HTERT RPE-1 (cell line): Measurements from ENCODE around the gene FCN3.

Experiments used
- in situ Hi-C: fragments of 300-500 bp; cut with MboI; formaldehyde crosslinking; loops from 4 replicates; pipeline ENCODE4 v1.14.3; 2020; ENCODE audit warnings: low sequenced_read_pairs

FCN3 gene

DNA sequence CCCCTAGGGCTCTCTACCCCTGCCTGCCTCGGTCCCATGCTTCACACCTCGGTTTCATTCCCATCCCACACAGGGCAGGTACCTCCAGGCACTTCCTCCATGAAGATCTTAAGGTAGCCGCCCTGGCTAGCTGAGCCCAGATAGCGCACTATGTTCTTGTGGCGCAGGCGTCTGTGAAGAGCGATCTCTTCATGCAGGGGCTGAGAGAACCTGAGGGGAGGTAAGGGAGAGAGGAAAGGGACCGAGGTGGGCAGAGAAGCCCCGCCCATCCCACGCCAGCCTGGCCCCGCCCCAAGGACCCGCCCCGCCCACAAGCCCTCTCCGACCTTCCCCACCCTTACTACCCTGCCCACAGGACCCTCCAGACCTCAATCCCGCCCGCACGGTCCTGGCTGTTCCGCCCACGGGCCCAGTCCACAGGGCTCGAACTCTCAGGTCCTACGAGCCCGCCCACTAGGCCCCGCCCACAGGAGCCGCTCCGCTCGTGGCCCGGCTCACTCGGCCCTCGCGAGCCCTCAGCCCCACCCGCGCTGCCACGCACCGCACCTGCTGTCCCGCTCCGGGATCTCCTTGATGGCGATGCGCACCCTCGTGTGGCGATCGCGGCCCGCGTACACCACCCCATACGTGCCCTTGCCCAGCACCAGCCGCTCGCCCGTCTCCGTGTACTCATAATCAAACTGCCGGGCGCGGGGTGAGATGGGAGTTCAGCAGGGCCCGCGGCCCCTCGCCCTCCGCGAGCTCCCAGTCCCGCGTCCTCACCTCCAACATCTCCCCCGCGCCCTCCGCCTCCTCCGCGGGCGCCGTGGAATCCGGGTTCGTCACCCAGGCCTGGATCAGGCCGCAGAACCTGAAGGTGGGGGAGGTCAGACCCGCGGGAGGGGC is 14.2 kb downstream of the FCN3 start:
- in situ Hi-C loops = no loop called here

DNA sequence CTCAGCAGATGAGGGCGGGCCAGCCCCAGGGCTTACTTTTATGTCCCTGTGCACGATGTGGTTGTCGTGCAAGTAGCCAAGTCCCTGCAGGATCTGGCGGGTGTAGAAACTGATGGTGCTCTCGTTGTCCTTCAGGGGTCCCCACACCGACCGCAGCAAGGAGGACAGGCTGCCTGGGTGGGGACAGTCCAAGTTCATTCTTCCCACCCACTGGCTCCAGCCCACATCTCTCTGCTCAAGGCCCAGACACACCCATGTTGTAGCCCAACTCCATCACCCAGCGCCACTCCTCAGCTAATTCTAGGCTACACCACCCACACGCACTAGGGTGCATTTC is 14.8 kb downstream of the FCN3 start:
- in situ Hi-C loops = no loop called here

DNA sequence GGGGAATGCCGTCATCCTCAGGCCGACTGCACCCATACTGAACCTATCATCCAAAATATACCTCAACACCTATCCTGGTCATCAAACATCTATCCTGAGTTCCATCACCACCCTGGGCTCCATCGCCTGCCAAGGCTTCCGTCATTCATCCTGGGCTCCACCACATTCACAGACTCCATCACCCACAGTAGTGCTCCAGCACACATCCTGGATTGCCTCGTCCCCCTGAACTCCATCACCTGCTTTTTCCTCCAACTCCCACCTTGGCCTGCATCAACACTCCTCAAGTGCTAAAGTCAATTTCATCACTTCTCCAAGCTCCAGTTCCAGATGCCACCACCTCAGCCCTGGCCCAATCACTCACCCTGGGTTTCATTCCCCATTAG is 15.7 kb downstream of the FCN3 start:
- in situ Hi-C loops = no loop called here

DNA sequence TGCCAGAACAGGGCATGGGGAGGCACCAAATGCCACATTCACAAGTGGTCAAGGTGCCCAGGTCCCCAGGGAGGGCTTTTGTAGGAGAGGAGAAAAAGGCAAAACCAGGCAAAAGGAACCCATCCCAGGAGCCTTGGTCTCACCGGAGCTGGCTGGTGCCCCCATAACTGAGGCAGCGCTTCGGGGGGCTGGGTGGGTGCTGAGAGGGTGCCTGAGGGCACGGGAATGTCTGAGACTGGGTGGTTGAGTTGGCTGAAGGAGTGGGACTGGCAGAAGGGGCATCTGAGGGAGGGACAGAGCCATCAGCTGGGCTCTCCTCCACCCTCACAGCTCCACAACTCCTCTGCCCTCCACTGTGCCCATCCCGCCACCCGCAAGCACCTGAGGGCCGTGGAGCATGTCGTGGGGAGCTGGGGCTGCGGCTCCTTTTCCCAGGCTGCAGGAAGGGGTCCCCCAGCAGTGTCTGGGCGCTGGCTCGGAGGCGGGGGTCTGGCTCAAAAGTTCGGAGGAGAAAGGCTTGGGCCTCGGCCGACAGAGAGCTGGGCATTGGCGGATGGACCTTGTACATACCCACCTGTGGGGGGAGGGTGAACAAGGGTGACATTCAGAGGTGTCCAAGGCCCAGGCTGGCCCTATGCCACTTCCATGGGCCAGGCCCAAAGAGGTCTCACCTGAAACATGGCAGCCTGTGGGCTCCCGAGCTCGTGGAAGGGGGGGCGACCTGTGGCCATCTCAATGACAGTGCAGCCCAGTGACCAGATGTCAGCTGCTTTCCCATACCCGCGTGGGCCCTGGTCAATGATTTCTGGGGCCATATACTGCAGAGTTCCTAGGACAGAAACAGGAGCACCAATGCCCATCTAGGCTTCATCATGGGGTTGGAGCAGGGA is 16.3 kb downstream of the FCN3 start:
- in situ Hi-C loops = no loop called here

DNA sequence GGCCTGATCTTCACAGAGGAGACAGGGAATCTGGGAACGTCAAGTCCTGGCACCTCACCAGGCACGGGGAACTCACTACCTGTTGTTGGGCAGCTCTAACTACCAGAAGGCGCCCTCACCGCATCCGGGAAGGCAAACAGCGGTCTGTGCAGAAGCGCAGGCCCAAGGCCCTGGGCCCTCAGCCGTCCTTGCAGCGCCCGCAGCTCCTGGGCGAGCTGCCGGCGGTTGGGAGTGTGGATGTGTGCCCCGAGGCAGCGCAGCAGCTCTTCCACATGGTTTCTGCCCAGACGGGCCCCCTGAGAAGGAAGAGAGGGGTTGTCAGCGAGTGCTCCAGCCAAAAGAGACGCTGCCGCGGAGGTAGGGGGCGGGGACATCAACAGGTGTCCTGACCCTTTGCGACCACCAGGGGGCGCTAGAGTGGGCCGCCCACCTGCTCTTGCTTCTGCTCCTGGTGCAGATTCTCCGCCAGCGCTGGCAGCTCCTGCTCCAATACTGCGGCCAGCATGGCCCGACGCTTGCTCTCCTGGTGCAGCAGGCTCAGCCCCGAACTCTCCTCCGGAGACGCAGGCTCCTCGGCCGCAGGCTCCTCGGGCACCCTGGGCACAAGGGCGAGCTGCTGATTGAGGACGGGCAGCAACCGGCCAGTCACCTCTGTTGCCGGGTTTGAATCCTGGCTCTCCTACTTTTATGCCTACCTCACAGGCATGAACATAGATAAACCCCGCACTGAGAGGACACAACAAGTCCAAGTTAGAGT is 17.2 kb downstream of the FCN3 start:
- in situ Hi-C loops = no loop called here

DNA sequence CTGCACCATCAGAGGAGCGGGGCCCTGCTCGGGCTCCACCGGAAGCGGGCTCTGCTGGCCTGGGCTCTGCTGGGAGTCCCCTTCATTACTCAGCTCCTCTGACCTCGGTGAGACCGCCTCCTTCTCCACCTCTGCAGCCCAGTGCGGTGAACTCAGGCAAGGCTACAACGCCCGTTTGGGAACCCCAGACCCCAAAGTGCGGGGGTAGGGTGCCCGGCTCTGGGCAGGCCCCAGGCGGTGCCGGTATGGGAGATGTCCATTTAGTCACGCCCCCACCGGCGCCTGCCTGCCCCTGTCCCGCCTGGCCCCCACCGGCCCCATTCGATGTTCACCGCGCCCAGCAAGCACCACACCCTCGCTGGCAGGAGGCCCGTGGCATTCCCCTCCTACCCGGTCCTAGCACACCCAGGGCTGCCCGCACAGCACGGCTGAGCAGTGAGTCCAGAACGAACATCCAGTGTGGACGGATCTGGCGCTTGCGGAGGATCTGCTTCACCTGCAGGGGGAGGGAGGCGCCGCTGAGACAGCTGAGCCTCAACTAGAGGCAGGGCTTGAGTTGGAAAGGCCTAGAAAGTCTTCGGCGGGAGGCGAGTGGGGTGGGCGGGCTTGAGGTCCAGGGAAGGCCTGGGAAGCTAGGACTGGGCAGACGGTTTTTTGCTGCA is 17.9 kb downstream of the FCN3 start:
- in situ Hi-C loops = no loop called here

DNA sequence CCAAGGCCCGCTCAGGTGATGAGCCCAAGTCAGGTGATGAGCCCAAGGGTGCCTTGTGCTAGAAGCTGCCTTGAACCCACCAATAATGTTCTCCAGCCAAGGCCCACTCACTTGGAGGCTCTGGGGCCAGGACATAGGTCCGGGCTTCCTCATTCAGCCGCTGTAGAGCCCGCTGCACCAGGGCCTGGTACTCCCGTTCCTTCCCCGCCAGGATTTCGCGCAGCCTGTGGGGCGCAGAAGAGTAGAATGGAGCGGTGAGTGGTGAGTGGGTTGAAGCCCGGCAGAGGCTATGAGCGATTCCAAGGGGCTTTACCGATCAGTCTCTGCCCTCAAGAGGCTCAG is 18.4 kb downstream of the FCN3 start:
- in situ Hi-C loops = no loop called here

DNA sequence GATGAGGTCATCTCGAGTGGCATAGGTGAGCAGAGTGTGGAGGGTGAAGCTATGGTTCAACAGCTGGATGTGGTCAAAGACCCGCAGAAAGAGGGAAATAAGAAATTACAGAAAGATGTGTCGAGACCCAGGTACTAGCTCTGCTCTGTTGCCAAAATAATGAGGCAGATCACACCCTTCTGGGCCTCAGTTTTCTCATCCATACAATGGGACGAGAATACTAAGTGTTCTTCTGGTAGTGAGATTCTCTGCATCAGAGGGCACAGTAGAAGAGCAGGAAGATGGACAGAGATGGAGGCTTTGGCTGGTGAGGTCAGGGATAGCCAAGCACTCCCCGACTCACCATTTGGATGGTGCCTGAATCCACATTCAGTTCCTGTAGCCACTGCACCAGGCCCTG is 18.9 kb downstream of the FCN3 start:
- in situ Hi-C loops = no loop called here

DNA sequence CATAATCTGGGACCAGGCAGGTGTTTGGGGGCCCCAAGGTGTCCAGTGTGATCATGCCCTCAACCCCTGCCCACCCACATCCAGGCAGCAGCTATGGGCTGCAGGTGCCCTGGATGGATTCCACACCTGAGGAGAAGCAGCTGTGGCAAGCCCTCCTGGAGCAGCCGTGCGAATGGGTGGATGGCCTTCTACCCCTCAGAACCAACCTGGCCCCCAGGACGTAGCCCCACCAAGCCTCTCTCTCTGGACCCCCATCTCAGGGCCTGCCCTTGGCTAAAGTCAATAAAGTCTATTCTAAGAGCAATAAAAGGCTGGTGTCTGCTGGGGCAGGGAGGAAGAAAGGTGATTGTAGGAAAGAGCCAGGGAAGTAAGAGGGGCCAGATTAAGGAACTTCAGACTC is 21.0 kb downstream of the FCN3 start:
- in situ Hi-C loops = no loop called here

DNA sequence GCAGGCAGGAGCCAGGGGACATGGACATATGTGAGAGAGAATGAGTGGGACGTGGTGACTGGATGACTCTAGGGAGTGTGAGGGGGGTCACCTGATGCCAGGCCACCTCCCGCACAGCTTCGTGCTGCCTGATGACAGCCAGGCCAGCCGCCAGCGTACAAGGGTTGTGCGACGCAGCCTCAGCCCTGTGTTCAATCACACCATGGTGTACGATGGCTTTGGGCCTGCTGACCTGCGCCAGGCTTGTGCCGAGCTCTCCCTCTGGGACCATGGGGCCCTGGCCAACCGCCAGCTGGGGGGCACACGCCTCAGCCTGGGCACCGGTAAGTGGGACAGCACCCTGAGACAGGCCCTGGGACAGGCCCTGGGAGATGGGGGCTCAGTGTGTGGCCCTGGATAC is 21.5 kb downstream of the FCN3 start:
- in situ Hi-C loops = no loop called here

DNA sequence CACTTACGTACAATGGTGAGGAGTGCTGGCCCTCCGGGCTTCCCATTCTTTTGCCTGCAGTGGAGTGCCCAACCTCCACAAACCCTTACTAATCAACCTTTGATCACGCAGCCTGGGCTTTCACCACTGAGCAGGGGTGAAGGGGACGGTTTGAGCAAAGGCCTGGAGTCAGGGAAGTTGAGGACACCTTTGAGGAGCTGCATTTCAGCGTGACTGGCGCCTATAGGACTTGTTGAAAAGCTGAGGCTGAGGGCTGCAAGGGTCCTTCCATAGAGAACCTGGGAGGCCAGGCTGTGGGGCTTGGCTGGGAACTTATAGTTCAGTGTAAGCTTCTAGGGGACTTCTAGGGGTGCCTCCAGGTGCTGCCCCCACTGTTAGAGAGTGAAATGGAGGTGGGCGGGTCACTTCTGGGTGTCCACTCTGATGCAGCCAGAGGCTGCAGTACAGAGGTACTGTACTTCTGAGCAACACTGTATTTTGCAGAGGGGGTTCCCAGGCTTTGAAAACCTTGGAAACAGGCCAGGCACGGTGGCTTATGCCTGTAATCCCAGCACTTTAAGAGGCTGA is 23.0 kb downstream of the FCN3 start:
- in situ Hi-C loops = no loop called here

DNA sequence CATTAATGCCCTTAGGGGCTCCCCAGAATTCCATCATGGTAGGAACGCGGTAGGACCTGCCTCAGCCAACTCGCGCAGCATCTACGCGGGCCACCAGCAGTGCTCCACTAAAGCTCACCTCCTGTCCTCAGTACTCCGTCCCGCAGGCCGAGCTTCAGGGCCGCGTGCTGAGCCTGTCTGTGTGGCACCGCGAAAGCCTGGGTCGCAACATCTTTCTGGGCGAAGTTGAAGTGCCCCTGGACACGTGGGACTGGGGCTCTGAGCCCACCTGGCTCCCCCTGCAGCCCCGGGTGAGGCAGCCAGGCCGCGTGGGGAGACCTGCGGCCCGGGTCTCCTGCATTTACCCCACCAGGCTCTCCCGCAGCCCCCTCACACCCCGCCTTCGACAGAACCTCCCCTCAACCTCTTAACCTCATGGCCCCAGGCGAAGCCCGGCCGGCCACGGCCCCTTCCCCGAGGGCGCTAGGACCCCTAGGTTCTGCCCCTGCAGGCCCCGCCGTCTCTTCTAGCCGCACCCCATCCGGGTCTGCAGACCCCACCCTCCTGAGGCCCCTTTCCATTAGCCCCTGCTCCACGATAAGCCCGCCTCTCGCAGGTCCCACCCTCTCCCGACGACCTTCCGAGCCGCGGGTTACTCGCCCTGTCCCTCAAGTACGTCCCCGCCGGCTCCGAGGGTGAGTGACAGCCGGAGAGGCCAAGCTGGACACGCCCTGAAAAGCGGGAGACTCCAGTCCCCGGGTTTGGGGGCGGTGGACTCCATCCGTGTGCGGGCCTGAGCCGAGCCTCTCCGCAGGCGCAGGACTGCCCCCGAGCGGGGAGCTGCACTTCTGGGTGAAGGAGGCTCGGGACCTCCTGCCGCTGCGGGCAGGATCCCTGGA is 23.7 kb downstream of the FCN3 start:
- in situ Hi-C loops = no loop called here

DNA sequence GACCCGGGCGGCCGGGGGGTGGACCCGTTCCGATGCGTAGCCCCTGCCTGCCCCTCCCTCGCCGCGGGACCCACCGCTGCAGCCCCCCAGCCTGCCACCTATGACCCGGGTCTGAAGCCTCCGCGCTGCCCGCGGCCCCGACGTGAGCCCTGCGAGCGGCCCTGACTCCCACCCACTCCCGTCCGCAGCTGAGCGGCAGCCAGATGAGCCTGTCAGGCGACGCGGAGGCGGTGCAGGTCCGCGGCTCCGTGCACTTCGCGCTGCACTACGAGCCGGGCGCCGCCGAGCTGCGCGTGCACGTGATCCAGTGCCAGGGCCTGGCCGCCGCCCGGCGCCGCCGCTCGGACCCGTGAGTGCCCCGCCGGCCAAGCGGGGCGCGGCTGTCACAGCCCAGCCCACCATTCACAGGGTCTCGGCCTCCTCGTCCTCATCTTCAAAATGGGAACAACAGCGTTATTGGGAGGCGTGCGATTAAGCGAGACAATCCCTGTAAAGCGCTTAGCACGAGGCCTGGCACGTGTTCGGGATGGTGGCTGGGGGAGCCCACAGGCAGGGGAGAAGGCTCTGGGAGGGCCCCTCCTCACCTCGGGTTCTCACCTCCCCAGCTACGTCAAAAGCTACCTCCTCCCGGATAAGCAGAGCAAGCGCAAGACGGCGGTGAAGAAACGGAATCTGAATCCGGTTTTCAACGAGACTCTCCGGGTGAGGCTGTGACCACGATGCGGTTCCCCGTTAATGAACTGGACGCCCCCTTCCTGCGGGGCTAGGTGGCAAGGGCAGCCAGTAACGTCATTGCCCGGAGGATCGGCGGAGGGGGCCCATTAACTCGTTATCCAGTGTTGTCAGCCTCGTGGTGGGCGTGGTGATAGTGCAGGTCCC is 24.6 kb downstream of the FCN3 start:
- in situ Hi-C loops = no loop called here

DNA sequence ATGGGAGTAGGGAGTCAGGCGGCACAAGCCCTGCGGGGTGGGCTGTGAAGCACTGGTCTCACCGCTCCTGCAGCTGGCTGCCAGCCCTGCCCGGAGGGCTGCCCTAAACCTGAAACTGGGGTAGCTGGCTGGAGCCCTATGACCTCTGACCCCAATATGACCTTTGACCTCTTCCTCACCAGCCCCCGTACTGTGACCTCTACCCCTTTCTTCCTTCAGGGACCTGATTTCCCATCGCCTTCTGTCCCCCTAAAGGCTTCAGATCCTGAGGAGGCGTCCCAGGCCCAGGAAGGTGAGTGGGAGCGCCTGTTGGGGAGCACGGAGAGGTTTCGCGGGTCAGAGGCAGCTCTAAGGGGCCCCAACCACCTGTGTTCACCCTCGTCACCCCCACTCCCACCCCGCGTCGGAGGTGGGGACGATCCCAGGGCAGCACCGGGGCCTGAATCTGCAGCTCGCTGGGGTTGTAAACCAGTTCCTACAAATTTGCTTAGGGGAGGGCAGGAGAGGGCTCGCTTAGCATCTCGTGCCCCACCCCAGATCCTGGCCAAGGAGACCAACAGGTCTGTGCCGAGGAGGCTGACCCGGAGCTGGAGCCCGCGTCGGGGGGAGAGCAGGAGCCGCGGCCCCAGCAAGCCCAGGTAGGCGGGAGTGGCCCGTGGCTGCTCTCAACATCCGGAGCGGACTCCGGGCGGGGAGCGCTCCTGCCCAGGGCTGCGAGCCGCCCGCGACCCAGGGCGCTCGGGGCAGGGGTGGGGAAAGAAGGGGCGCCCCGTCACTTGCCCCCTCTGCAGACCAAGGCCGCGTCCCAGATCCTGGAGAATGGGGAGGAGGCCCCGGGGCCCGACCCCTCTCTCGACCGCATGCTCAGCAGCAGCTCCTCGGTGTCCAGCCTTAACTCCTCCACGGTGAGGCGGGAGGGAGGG is 25.5 kb downstream of the FCN3 start:
- in situ Hi-C loops = no loop called here

DNA sequence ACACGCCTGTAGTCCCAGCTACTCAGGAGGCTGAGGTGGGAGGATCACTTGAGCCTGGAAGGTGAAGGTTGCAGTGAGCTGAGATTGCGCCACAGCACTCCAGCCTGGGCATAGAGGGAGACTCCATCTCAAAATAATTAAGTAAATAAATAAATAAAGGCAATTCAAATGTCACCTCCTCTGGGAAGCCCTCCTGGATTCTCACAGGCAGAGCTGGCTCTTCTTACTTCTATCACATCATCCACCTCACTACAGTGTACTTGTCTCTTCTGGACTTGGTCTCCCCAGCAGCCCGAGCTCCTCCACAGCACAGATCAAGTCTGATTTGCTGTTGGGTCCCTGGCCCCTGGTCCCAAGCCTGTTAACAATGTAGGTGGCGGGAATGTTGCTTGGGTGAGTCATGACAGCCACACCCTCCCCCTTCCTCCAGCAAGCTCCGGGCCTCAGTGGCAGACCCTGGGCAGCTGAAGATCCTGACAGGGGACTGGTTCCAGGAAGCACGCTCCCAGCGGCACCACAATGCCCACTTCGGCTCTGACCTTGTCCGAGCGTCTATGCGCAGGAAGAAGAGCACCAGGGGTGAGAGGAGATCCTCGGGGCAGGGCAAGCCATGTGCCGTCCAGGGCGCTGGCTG is 27.5 kb downstream of the FCN3 start:
- in situ Hi-C loops = no loop called here

DNA sequence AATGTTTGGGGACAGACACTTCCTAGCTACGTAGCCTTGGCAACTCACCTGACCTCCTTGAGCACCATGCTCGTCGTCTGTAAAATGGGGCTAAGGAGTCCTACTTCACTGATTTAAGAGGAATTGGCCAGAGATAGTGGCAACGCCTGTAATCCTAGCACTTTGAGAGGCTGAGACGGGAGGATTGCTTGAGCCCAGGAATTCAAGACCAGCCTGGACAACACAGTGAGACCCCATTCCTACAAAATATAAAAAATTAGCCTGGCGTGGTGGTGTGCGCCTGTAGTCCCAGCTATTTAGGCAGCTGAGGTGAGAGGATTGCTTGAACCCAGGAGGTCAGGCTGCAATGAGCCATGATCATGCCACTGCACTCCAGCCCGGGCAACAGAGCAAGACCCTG is 28.3 kb downstream of the FCN3 start:
- in situ Hi-C loops = no loop called here

DNA sequence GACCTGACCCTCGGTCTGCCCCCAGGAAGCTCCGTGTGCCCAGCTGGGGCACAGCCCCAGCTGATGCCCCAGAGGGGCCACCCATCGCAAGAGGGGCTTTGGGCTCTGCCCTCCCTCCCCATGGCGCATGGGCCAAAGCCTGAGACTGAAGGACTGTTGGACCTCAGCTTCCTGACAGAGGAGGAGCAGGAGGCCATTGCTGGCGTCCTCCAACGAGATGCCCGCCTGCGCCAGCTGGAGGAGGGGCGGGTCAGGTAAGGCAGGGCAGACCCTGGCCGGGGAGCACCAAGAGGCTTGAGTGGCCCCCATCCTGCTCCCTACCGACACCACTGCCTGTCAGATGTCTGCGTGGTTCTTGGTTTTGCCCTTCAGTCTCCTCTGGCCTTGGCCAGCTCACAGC is 29.4 kb downstream of the FCN3 start:
- in situ Hi-C loops = no loop called here
